Progenitor cell of endocrine pancreas (in vitro differentiated cells): ENCODE results near the gene DCTN2. TPM values are rescaled to one million over a fixed set of nuclear protein-coding genes. Genes with fewer than 3 reads are reported as not detected.

Experiments used
- DNase-seq: peaks from one replicate; pipeline ENCODE4 v3.0.0; 2021; ENCODE audit warnings: low spot score; ENCODE audit not compliant: unreplicated experiment
- H3K27ac Mint-ChIP-seq: 2 replicates; pipeline ENCODE4 v1.8.0; 2021; ENCODE audit warnings: mild to moderate bottlenecking, moderate library complexity, mixed read lengths
- H3K27me3 Mint-ChIP-seq: 2 replicates; pipeline ENCODE4 v1.8.0; 2021; ENCODE audit warnings: mixed read lengths
- H3K36me3 Mint-ChIP-seq: 2 replicates; pipeline ENCODE4 v1.8.0; 2022; ENCODE audit warnings: mixed read lengths; ENCODE audit not compliant: insufficient read depth
- H3K4me1 Mint-ChIP-seq: 2 replicates; pipeline ENCODE4 v1.8.0; 2021; ENCODE audit warnings: low read depth, mixed read lengths
- H3K4me3 Mint-ChIP-seq: 2 replicates; pipeline ENCODE4 v1.8.0; 2021; ENCODE audit warnings: low read depth, mild to moderate bottlenecking, moderate library complexity, mixed read lengths
- H3K9me3 Mint-ChIP-seq: 2 replicates; pipeline ENCODE4 v1.8.0; 2021; ENCODE audit warnings: low read depth, mixed read lengths
- CTCF ChIP-seq: fragments of 200-600 bp; sonication (generic); IDR thresholded peaks from one replicate; pipeline ENCODE4 v1.5.0; 2021; ENCODE audit warnings: antibody characterized with exemption, mild to moderate bottlenecking; ENCODE audit not compliant: unreplicated experiment
- total RNA-seq: library from RNA; stranded (reverse); gene quantifications from 2 replicates; pipeline ENCODE4 v1.2.1, GENCODE V29; 2021

DCTN2 gene
- total RNA-seq, 1 donor from 2014 or later, result 144 TPM

GRCh38 chr12:57522887-57523705, 23.9 kb downstream of the DCTN2 start:
- DNase-seq, result peak; percentile 37
- H3K4me3 Mint-ChIP-seq, result peak overlapping the region; percentile 96
- H3K27me3 Mint-ChIP-seq, result no peaks in the 10 kb centered on the region
- peak overlapping the region; percentile 97 for H3K27ac Mint-ChIP-seq
- H3K9me3 Mint-ChIP-seq, result no peaks in the 10 kb centered on the region
- peaks cover 36% of the 10 kb centered on the region for H3K4me1 Mint-ChIP-seq
- peaks cover 5% of the 10 kb centered on the region for H3K36me3 Mint-ChIP-seq
- no peak for TF ChIP-seq CTCF

GRCh38 chr12:57522011-57522886, 24.7 kb downstream of the DCTN2 start, which contains the start of gene MBD6:
TSS of gene MBD6 (plus strand) at chr12:57522824. CDS start at chr12:57524304, 1,480 bp downstream.
- peaks cover 39% of the 10 kb centered on the region for H3K4me1 Mint-ChIP-seq

GRCh38 chr12:57521525-57522010, 25.4 kb downstream of the DCTN2 start:
- H3K27ac Mint-ChIP-seq, result peak overlapping the region; percentile 99
- no peak for TF ChIP-seq CTCF
- DNase-seq, result no peak
- no peaks in the 10 kb centered on the region for H3K9me3 Mint-ChIP-seq
- peaks cover 11% of the 10 kb centered on the region for H3K36me3 Mint-ChIP-seq
- peaks cover 39% of the 10 kb centered on the region for H3K4me1 Mint-ChIP-seq
- H3K4me3 Mint-ChIP-seq, result peak overlapping the region; percentile 98
- H3K27me3 Mint-ChIP-seq, result no peaks in the 10 kb centered on the region

More at GRCh38 chr12:57522011-57522886, 24.7 kb downstream of the DCTN2 start, which contains the start of gene MBD6:
- no peak for TF ChIP-seq CTCF
- peak; percentile 87 for DNase-seq
- H3K36me3 Mint-ChIP-seq, result peaks cover 8% of the 10 kb centered on the region
- H3K27me3 Mint-ChIP-seq, result no peaks in the 10 kb centered on the region
- H3K27ac Mint-ChIP-seq, result peak within 1 kb of the TSS; percentile 99
- H3K4me3 Mint-ChIP-seq, result peak within 1 kb of the TSS; percentile 98
- no peaks in the 10 kb centered on the region for H3K9me3 Mint-ChIP-seq

- TF ChIP-seq CTCF, result no peak
- Mint-ChIP-seq H3K4me1 (peaks cover 39% of the 10 kb centered on the region), H3K27ac (peak within 1 kb of the TSS; percentile 100), H3K27me3 (no peaks in the 10 kb centered on the region), H3K4me3 (peak within 1 kb of the TSS; percentile 98), H3K36me3 (peaks cover 17% of the 10 kb centered on the region), H3K9me3 (no peaks in the 10 kb centered on the region)
- DNase-seq, result peak; percentile 99
Observed at GRCh38 chr12:57520053-57520818, 26.8 kb downstream of the DCTN2 start, which contains the start of gene DDIT3. TSS of gene DDIT3 (minus strand) at chr12:57520514. CDS start at chr12:57517406, 3,108 bp downstream.

- Mint-ChIP-seq H3K4me1 (peaks cover 37% of the 10 kb centered on the region), H3K27ac (peak overlapping the region; percentile 100), H3K4me3 (peak overlapping the region; percentile 98), H3K9me3 (no peaks in the 10 kb centered on the region), H3K36me3 (peaks cover 17% of the 10 kb centered on the region), H3K27me3 (no peaks in the 10 kb centered on the region)
- TF ChIP-seq CTCF, result no peak
- DNase-seq, result no peak
Observed at GRCh38 chr12:57519796-57520052, 27.3 kb downstream of the DCTN2 start.
